Neural crest cell (in vitro differentiated cells): ENCODE results near the gene TNNI3K. TPM values are rescaled to one million over a fixed set of nuclear protein-coding genes. Genes with fewer than 3 reads are reported as not detected.

ENCODE experiments used
- DNase-seq: peaks from one replicate; pipeline ENCODE4 v3.0.0; 2021; ENCODE audit warnings: low read depth, mixed read lengths, low spot score
- H3K27ac Mint-ChIP-seq: one replicate; pipeline ENCODE4 v1.8.0; 2021; ENCODE audit warnings: mild to moderate bottlenecking, mixed read lengths; ENCODE audit not compliant: unreplicated experiment
- H3K27me3 Mint-ChIP-seq: 2 replicates; pipeline ENCODE4 v1.8.0; 2021; ENCODE audit warnings: low read depth, mild to moderate bottlenecking, mixed read lengths
- H3K36me3 Mint-ChIP-seq: 2 replicates; pipeline ENCODE4 v1.8.0; 2021; ENCODE audit warnings: low read depth, mild to moderate bottlenecking, mixed read lengths
- H3K4me1 Mint-ChIP-seq: 2 replicates; pipeline ENCODE4 v1.8.0; 2021; ENCODE audit warnings: mixed read lengths
- H3K4me3 Mint-ChIP-seq: one replicate; pipeline ENCODE4 v1.8.0; 2021; ENCODE audit warnings: mild to moderate bottlenecking, mixed read lengths
- H3K9me3 Mint-ChIP-seq: 2 replicates; pipeline ENCODE4 v1.8.0; 2021; ENCODE audit warnings: mixed read lengths
- CTCF ChIP-seq: fragments of 200-600 bp; sonication (generic); conservative IDR thresholded peaks from 2 replicates; pipeline ENCODE4 v1.5.0; 2021; ENCODE audit warnings: antibody characterized with exemption, mild to moderate bottlenecking
- total RNA-seq: library from RNA; stranded (reverse); gene quantifications from 2 replicates; pipeline ENCODE4 v1.2.1, GENCODE V29; 2021

Gene TNNI3K
- total RNA-seq, 1 donor from 2014 or later, result 1.4 TPM

DNA sequence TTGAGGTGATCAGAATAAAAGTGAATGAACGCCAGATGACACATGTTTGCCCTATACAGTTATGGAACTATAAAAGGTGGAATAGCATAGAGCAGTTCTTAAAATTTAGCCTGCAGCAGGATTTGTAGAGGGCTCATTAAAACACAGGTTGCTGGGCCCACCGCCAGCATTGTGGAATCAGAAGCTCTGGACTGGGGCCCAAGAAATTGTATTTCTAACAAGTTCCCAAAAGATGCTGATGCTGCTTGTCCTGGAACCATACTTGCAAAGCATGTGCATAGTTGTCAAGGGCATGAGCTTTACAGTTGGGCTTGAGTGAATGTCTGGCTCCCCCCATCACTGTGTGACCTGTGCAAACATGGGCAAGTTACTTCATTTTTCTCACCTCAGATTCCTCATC, 314.7 kb downstream of the TNNI3K start:
- Mint-ChIP-seq H3K27ac (no peak overlapping the region), H3K9me3 (no peaks in the 10 kb centered on the region), H3K4me1 (no peaks in the 10 kb centered on the region), H3K36me3 (peaks cover 3% of the 10 kb centered on the region), H3K27me3 (no peaks in the 10 kb centered on the region), H3K4me3 (no peak overlapping the region)
- DNase-seq, result no peak
- TF ChIP-seq CTCF, result no peak

- H3K27me3 Mint-ChIP-seq, result no peaks in the 10 kb centered on the region
- H3K9me3 Mint-ChIP-seq, result no peaks in the 10 kb centered on the region
- no peaks in the 10 kb centered on the region for H3K36me3 Mint-ChIP-seq
- no peaks in the 10 kb centered on the region for H3K4me1 Mint-ChIP-seq
- H3K4me3 Mint-ChIP-seq, result no peak overlapping the region
- DNase-seq, result no peak
- H3K27ac Mint-ChIP-seq, result no peak overlapping the region
- no peak for TF ChIP-seq CTCF
Measured at GRCh38 chr1:74570797-74571492, 335.8 kb downstream of the TNNI3K start.

- DNase-seq, result no peak
- no peak overlapping the region for H3K27ac Mint-ChIP-seq
- TF ChIP-seq CTCF, result no peak
- H3K4me1 Mint-ChIP-seq, result no peaks in the 10 kb centered on the region
- no peaks in the 10 kb centered on the region for H3K36me3 Mint-ChIP-seq
- H3K9me3 Mint-ChIP-seq, result no peaks in the 10 kb centered on the region
- no peaks in the 10 kb centered on the region for H3K27me3 Mint-ChIP-seq
- H3K4me3 Mint-ChIP-seq, result no peak overlapping the region
Measured at GRCh38 chr1:74571493-74571800, 336.3 kb downstream of the TNNI3K start.

DNA sequence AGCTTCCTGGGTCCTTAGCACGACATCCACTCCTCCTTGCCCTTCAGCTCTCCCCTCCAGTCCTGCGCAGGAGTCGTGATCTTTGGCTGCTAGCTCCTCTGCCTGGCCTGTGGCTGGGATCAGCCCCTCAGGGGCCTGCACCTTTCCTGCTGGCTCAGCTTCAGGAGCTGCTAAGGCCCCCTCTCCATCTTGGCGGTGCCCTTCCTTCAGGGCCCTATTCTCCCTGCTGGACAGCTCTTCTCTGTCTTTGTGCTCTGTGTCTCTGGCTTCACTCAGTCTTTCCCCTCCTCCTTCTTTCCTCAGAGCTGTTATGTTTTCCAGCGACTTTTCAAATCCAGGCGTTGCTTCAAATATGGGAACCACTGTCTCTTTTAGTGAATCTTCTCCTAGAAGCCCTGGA, 336.7 kb downstream of the TNNI3K start:
- H3K4me3 Mint-ChIP-seq, result no peak overlapping the region
- H3K9me3 Mint-ChIP-seq, result no peaks in the 10 kb centered on the region
- DNase-seq, result no peak
- no peaks in the 10 kb centered on the region for H3K27me3 Mint-ChIP-seq
- TF ChIP-seq CTCF, result no peak
- H3K4me1 Mint-ChIP-seq, result no peaks in the 10 kb centered on the region
- no peaks in the 10 kb centered on the region for H3K36me3 Mint-ChIP-seq
- no peak overlapping the region for H3K27ac Mint-ChIP-seq

- TF ChIP-seq CTCF, result no peak
- no peaks in the 10 kb centered on the region for H3K4me1 Mint-ChIP-seq
- H3K27ac Mint-ChIP-seq, result no peak overlapping the region
- no peaks in the 10 kb centered on the region for H3K27me3 Mint-ChIP-seq
- no peak overlapping the region for H3K4me3 Mint-ChIP-seq
- H3K9me3 Mint-ChIP-seq, result peaks cover 2% of the 10 kb centered on the region
- H3K36me3 Mint-ChIP-seq, result no peaks in the 10 kb centered on the region
- DNase-seq, result no peak
Measured at GRCh38 chr1:74578101-74578500, 342.9 kb downstream of the TNNI3K start.
